22Rv1 (cell line): Measurements from ENCODE around the gene MAPT.

Experiments used
- CTCF ChIP-seq: fragments of 450-650 bp; IDR thresholded peaks from 2 replicates; pipeline ENCODE4 v1.5.1; 2017; ENCODE audit warnings: mild to moderate bottlenecking
- ZFX ChIP-seq: fragments of 450-650 bp; IDR thresholded peaks from 2 replicates; pipeline ENCODE4 v1.6.1; 2017; ENCODE audit warnings: antibody characterized with exemption, borderline replicate concordance

- no peak for TF ChIP-seq CTCF
- TF ChIP-seq ZFX: no peak
These were observed 23.9 kb upstream of the MAPT start for GRCh38 chr17:45870342-45870974.
